ENCODE results near the gene VCAN. TPM values are rescaled to one million over a fixed set of nuclear protein-coding genes. Genes with fewer than 3 reads are reported as not detected.

Gene VCAN
- total RNA-seq, 2 experiments from 2014 or later, result 0.12 to 0.27 TPM

- H3K36me3 Mint-ChIP-seq (ENCODE audit: low read depth), result peaks cover 2% of the 10 kb centered on the region
- ChIA-PET CTCF (no interaction called here), POLR2A (no interaction called here)
- peak overlapping the region; percentile 78 for H3K4me3 Mint-ChIP-seq
- H3K4me1 Mint-ChIP-seq, result peaks cover 35% of the 10 kb centered on the region
- H3K9me3 Mint-ChIP-seq, result no peaks in the 10 kb centered on the region
- no peak overlapping the region for H3K27ac Mint-ChIP-seq
- peak; percentile 19 for DNase-seq
- peaks cover 84% of the 10 kb centered on the region for H3K27me3 Mint-ChIP-seq
Measured at GRCh38 chr5:83472508-83473345, 1.2 kb downstream of the VCAN start.

GRCh38 chr5:83473346-83474160 is 2.0 kb downstream of the VCAN start:
- peak overlapping the region; percentile 78 for H3K4me3 Mint-ChIP-seq
- peaks cover 2% of the 10 kb centered on the region for H3K36me3 Mint-ChIP-seq (ENCODE audit: low read depth)
- CTCF ChIA-PET, result no interaction called here
- peak; percentile 55 for DNase-seq
- peaks cover 80% of the 10 kb centered on the region for H3K27me3 Mint-ChIP-seq
- H3K27ac Mint-ChIP-seq, result no peak overlapping the region
- H3K9me3 Mint-ChIP-seq, result no peaks in the 10 kb centered on the region
- POLR2A ChIA-PET, result no interaction called here
- H3K4me1 Mint-ChIP-seq, result peaks cover 35% of the 10 kb centered on the region

- CTCF ChIA-PET, result no interaction called here
- Mint-ChIP-seq H3K4me3 (peak overlapping the region; percentile 78), H3K27ac (no peak overlapping the region), H3K36me3 (ENCODE audit: low read depth) (peaks cover 2% of the 10 kb centered on the region), H3K4me1 (peaks cover 35% of the 10 kb centered on the region), H3K9me3 (no peaks in the 10 kb centered on the region), H3K27me3 (peaks cover 79% of the 10 kb centered on the region)
- POLR2A ChIA-PET, result interaction anchor here (0.6 kb wide), 1 partner anchor 820 kb away, joined by 3 read pairs; no protein-coding TSS in a partner anchor
- DNase-seq, result peak; percentile 40
Measured at GRCh38 chr5:83474161-83474796, 2.7 kb downstream of the VCAN start.

GRCh38 chr5:83474991-83475390 is 3.4 kb downstream of the VCAN start:
- peaks cover 35% of the 10 kb centered on the region for H3K4me1 Mint-ChIP-seq
- peak overlapping the region; percentile 38 for H3K4me3 Mint-ChIP-seq
- peaks cover 79% of the 10 kb centered on the region for H3K27me3 Mint-ChIP-seq
- H3K9me3 Mint-ChIP-seq, result no peaks in the 10 kb centered on the region
- no peak for DNase-seq
- H3K27ac Mint-ChIP-seq, result no peak overlapping the region
- peaks cover 2% of the 10 kb centered on the region for H3K36me3 Mint-ChIP-seq (ENCODE audit: low read depth)
- POLR2A ChIA-PET, result interaction anchor here (0.6 kb wide), 1 partner anchor 820 kb away, joined by 3 read pairs; no protein-coding TSS in a partner anchor
- CTCF ChIA-PET, result no interaction called here

- CTCF ChIA-PET, result no interaction called here
- H3K4me3 Mint-ChIP-seq, result no peak overlapping the region
Measured at GRCh38 chr5:83475391-83475863, 3.9 kb downstream of the VCAN start.

GRCh38 chr5:83475935-83476814 is 4.6 kb downstream of the VCAN start:
- POLR2A ChIA-PET, result no interaction called here
- H3K36me3 Mint-ChIP-seq (ENCODE audit: low read depth), result peaks cover 2% of the 10 kb centered on the region
- no peak overlapping the region for H3K4me3 Mint-ChIP-seq
- no peaks in the 10 kb centered on the region for H3K9me3 Mint-ChIP-seq
- DNase-seq, result no peak
- peaks cover 33% of the 10 kb centered on the region for H3K4me1 Mint-ChIP-seq
- peaks cover 68% of the 10 kb centered on the region for H3K27me3 Mint-ChIP-seq
- H3K27ac Mint-ChIP-seq, result no peak overlapping the region
- CTCF ChIA-PET, result no interaction called here

More at GRCh38 chr5:83475391-83475863, 3.9 kb downstream of the VCAN start:
- DNase-seq, result no peak
- H3K27ac Mint-ChIP-seq, result no peak overlapping the region
- H3K4me1 Mint-ChIP-seq, result peaks cover 35% of the 10 kb centered on the region
- H3K36me3 Mint-ChIP-seq (ENCODE audit: low read depth), result peaks cover 2% of the 10 kb centered on the region
- peaks cover 75% of the 10 kb centered on the region for H3K27me3 Mint-ChIP-seq
- H3K9me3 Mint-ChIP-seq, result no peaks in the 10 kb centered on the region
- POLR2A ChIA-PET, result no interaction called here

GRCh38 chr5:83482961-83483360 is 11.4 kb downstream of the VCAN start:
- ChIA-PET CTCF (no interaction called here), POLR2A (no interaction called here)
- H3K27me3 Mint-ChIP-seq, result peaks cover 40% of the 10 kb centered on the region
- H3K4me1 Mint-ChIP-seq, result no peaks in the 10 kb centered on the region
- no peaks in the 10 kb centered on the region for H3K9me3 Mint-ChIP-seq
- no peak overlapping the region for H3K4me3 Mint-ChIP-seq
- H3K36me3 Mint-ChIP-seq (ENCODE audit: low read depth), result no peaks in the 10 kb centered on the region
- DNase-seq, result no peak
- no peak overlapping the region for H3K27ac Mint-ChIP-seq

GRCh38 chr5:83484294-83484693 is 12.8 kb downstream of the VCAN start:
- POLR2A ChIA-PET, result no interaction called here
- H3K4me3 Mint-ChIP-seq, result no peak overlapping the region
- CTCF ChIA-PET, result no interaction called here
- DNase-seq, result no peak
- H3K27me3 Mint-ChIP-seq, result peaks cover 39% of the 10 kb centered on the region
- no peaks in the 10 kb centered on the region for H3K4me1 Mint-ChIP-seq
- H3K36me3 Mint-ChIP-seq (ENCODE audit: low read depth), result no peaks in the 10 kb centered on the region
- no peak overlapping the region for H3K27ac Mint-ChIP-seq
- no peaks in the 10 kb centered on the region for H3K9me3 Mint-ChIP-seq

- no peaks in the 10 kb centered on the region for H3K36me3 Mint-ChIP-seq (ENCODE audit: low read depth)
- CTCF ChIA-PET, result no interaction called here
- no peaks in the 10 kb centered on the region for H3K4me1 Mint-ChIP-seq
- H3K4me3 Mint-ChIP-seq, result no peak overlapping the region
- POLR2A ChIA-PET, result no interaction called here
- H3K9me3 Mint-ChIP-seq, result no peaks in the 10 kb centered on the region
- DNase-seq, result no peak
- peaks cover 40% of the 10 kb centered on the region for H3K27me3 Mint-ChIP-seq
- no peak overlapping the region for H3K27ac Mint-ChIP-seq
Measured at GRCh38 chr5:83485842-83486241, 14.3 kb downstream of the VCAN start.

GRCh38 chr5:83487155-83487554 is 15.6 kb downstream of the VCAN start:
- CTCF ChIA-PET, result no interaction called here
- H3K36me3 Mint-ChIP-seq (ENCODE audit: low read depth), result no peaks in the 10 kb centered on the region
- peaks cover 41% of the 10 kb centered on the region for H3K27me3 Mint-ChIP-seq
- no peaks in the 10 kb centered on the region for H3K9me3 Mint-ChIP-seq
- DNase-seq, result no peak
- POLR2A ChIA-PET, result no interaction called here
- no peak overlapping the region for H3K4me3 Mint-ChIP-seq
- no peak overlapping the region for H3K27ac Mint-ChIP-seq
- no peaks in the 10 kb centered on the region for H3K4me1 Mint-ChIP-seq

- Mint-ChIP-seq H3K9me3 (no peaks in the 10 kb centered on the region), H3K27me3 (peaks cover 32% of the 10 kb centered on the region), H3K4me1 (no peaks in the 10 kb centered on the region), H3K27ac (no peak overlapping the region), H3K4me3 (no peak overlapping the region), H3K36me3 (ENCODE audit: low read depth) (no peaks in the 10 kb centered on the region)
- CTCF ChIA-PET, result no interaction called here
- POLR2A ChIA-PET, result no interaction called here
- no peak for DNase-seq
Measured at GRCh38 chr5:83488271-83488670, 16.7 kb downstream of the VCAN start.

GRCh38 chr5:83488821-83489220 is 17.3 kb downstream of the VCAN start:
- Mint-ChIP-seq H3K27ac (no peak overlapping the region), H3K36me3 (ENCODE audit: low read depth) (no peaks in the 10 kb centered on the region), H3K27me3 (peaks cover 30% of the 10 kb centered on the region), H3K9me3 (no peaks in the 10 kb centered on the region), H3K4me3 (no peak overlapping the region), H3K4me1 (no peaks in the 10 kb centered on the region)
- DNase-seq, result no peak
- CTCF ChIA-PET, result no interaction called here
- POLR2A ChIA-PET, result no interaction called here
